ENCODE measurements around the gene TGFB1. TPM values are rescaled to one million over a fixed set of nuclear protein-coding genes. Genes with fewer than 3 reads are reported as not detected.

The TGFB1 gene
- total RNA-seq, 2 experiments from 2014 or later = 86.2 to 99.0 TPM

GRCh38 chr19:41321204-41321599 is 32.5 kb downstream of the TGFB1 start:
- no peaks in the 10 kb centered on the region for H3K27me3 Mint-ChIP-seq
- H3K4me1 Mint-ChIP-seq = peaks cover 22% of the 10 kb centered on the region
- H3K36me3 Mint-ChIP-seq (ENCODE audit: low read depth) = peaks cover 39% of the 10 kb centered on the region
- H3K4me3 Mint-ChIP-seq = no peak overlapping the region
- no peaks in the 10 kb centered on the region for H3K9me3 Mint-ChIP-seq (ENCODE audit: low read depth)
- no peak for ATAC-seq
- intact Hi-C loops (cut with DNase I, micrococcal nuclease) = no loop called here
- no peak overlapping the region for H3K27ac Mint-ChIP-seq
- CTCF ChIA-PET = interaction anchor here (0.6 kb wide), 1 partner anchor 24 kb away, joined by 3 read pairs; no protein-coding TSS in a partner anchor
- no peak for DNase-seq
- POLR2A ChIA-PET = no interaction called here

- H3K4me1 Mint-ChIP-seq = peaks cover 23% of the 10 kb centered on the region
- ChIA-PET CTCF (no interaction called here), POLR2A (no interaction called here)
- DNase-seq (no peak), ATAC-seq (no peak)
- H3K27ac Mint-ChIP-seq = no peak overlapping the region
- H3K9me3 Mint-ChIP-seq (ENCODE audit: low read depth) = no peaks in the 10 kb centered on the region
- H3K27me3 Mint-ChIP-seq = no peaks in the 10 kb centered on the region
- no peak overlapping the region for H3K4me3 Mint-ChIP-seq
- H3K36me3 Mint-ChIP-seq (ENCODE audit: low read depth) = peaks cover 39% of the 10 kb centered on the region
- intact Hi-C loops (cut with DNase I, micrococcal nuclease) = no loop called here
Observed at GRCh38 chr19:41320568-41320967, 33.2 kb downstream of the TGFB1 start.

GRCh38 chr19:41320185-41320518 is 33.6 kb downstream of the TGFB1 start:
- Mint-ChIP-seq H3K4me3 (no peak overlapping the region), H3K36me3 (ENCODE audit: low read depth) (peaks cover 39% of the 10 kb centered on the region), H3K4me1 (peaks cover 21% of the 10 kb centered on the region), H3K27me3 (no peaks in the 10 kb centered on the region), H3K27ac (no peak overlapping the region), H3K9me3 (ENCODE audit: low read depth) (no peaks in the 10 kb centered on the region)
- ATAC-seq = no peak
- CTCF ChIA-PET = no interaction called here
- no peak for DNase-seq
- intact Hi-C loops (cut with DNase I, micrococcal nuclease) = no loop called here
- POLR2A ChIA-PET = no interaction called here

GRCh38 chr19:41319500-41320184 is 34.1 kb downstream of the TGFB1 start:
- DNase-seq (no peak), ATAC-seq (no peak)
- H3K9me3 Mint-ChIP-seq (ENCODE audit: low read depth) = no peaks in the 10 kb centered on the region
- no peak overlapping the region for H3K27ac Mint-ChIP-seq
- intact Hi-C loops (cut with DNase I, micrococcal nuclease) = no loop called here
- peaks cover 37% of the 10 kb centered on the region for H3K36me3 Mint-ChIP-seq (ENCODE audit: low read depth)
- H3K27me3 Mint-ChIP-seq = no peaks in the 10 kb centered on the region
- H3K4me1 Mint-ChIP-seq = peaks cover 16% of the 10 kb centered on the region
- CTCF ChIA-PET = interaction anchor here (1.1 kb wide), 1 partner anchor 12 kb away, joined by 3 read pairs; no protein-coding TSS in a partner anchor
- no peak overlapping the region for H3K4me3 Mint-ChIP-seq
- POLR2A ChIA-PET = no interaction called here

GRCh38 chr19:41318696-41319499 is 34.8 kb downstream of the TGFB1 start:
- DNase-seq = no peak
- no peak for ATAC-seq
- Mint-ChIP-seq H3K27ac (no peak overlapping the region), H3K4me3 (no peak overlapping the region), H3K36me3 (ENCODE audit: low read depth) (peaks cover 37% of the 10 kb centered on the region), H3K4me1 (peaks cover 13% of the 10 kb centered on the region), H3K27me3 (no peaks in the 10 kb centered on the region), H3K9me3 (ENCODE audit: low read depth) (no peaks in the 10 kb centered on the region)
- ChIA-PET CTCF (interaction anchor here (0.9 to 1.1 kb wide), 2 partner anchors 11 to 33 kb away, joined by 3 read pairs; no protein-coding TSS in a partner anchor), POLR2A (no interaction called here)
- intact Hi-C loops (cut with DNase I, micrococcal nuclease) = no loop called here

GRCh38 chr19:41316306-41316920 is 37.3 kb downstream of the TGFB1 start:
- CTCF ChIA-PET = no interaction called here
- Mint-ChIP-seq H3K9me3 (ENCODE audit: low read depth) (no peaks in the 10 kb centered on the region), H3K27me3 (no peaks in the 10 kb centered on the region), H3K27ac (peak overlapping the region; percentile 48), H3K4me1 (peaks cover 22% of the 10 kb centered on the region), H3K36me3 (ENCODE audit: low read depth) (peaks cover 48% of the 10 kb centered on the region), H3K4me3 (no peak overlapping the region)
- intact Hi-C loops (cut with DNase I, micrococcal nuclease) = no loop called here
- POLR2A ChIA-PET = no interaction called here
- ATAC-seq = no peak
- DNase-seq = no peak

GRCh38 chr19:41311613-41312012 is 42.1 kb downstream of the TGFB1 start:
- Mint-ChIP-seq H3K9me3 (ENCODE audit: low read depth) (no peaks in the 10 kb centered on the region), H3K4me1 (peaks cover 53% of the 10 kb centered on the region), H3K27me3 (no peaks in the 10 kb centered on the region), H3K4me3 (peak overlapping the region; percentile 91), H3K36me3 (ENCODE audit: low read depth) (peaks cover 29% of the 10 kb centered on the region), H3K27ac (peak overlapping the region; percentile 3)
- intact Hi-C loops (cut with DNase I, micrococcal nuclease) = loop anchor here in 1 of 2 experiments (2.0 to 5.0 kb wide), 2 partner anchors 126 to 513 kb away; partner anchors contain the start of genes DMAC2 and EGLN2
- ATAC-seq (no peak), DNase-seq (no peak)
- CTCF ChIA-PET = interaction anchor here (1.2 to 1.3 kb wide), 2 partner anchors 11 to 14 kb away, joined by 3 to 4 read pairs; no protein-coding TSS in a partner anchor
- POLR2A ChIA-PET = interaction anchor here (0.6 to 1.2 kb wide), 2 partner anchors 9 to 49 kb away, joined by 3 to 4 read pairs; no protein-coding TSS in a partner anchor

- H3K27ac Mint-ChIP-seq = peak overlapping the region; percentile 97
- H3K4me1 Mint-ChIP-seq = peaks cover 57% of the 10 kb centered on the region
- H3K36me3 Mint-ChIP-seq (ENCODE audit: low read depth) = peaks cover 24% of the 10 kb centered on the region
- DNase-seq (no peak), ATAC-seq (no peak)
- no peaks in the 10 kb centered on the region for H3K27me3 Mint-ChIP-seq
- ChIA-PET POLR2A (interaction anchor here (0.6 kb wide), 1 partner anchor 48 kb away, joined by 3 read pairs; no protein-coding TSS in a partner anchor), CTCF (interaction anchor here (1.2 to 2.6 kb wide), 3 partner anchors 10 to 40 kb away, joined by 3 to 12 read pairs (median 4); no protein-coding TSS in a partner anchor)
- intact Hi-C loops (cut with DNase I, micrococcal nuclease) = loop anchor here in 1 of 2 experiments (2.0 to 5.0 kb wide), 2 partner anchors 126 to 512 kb away; partner anchors contain the start of genes DMAC2 and EGLN2
- no peaks in the 10 kb centered on the region for H3K9me3 Mint-ChIP-seq (ENCODE audit: low read depth)
- H3K4me3 Mint-ChIP-seq = peak overlapping the region; percentile 91
Observed at GRCh38 chr19:41311072-41311471, 42.6 kb downstream of the TGFB1 start.

GRCh38 chr19:41310033-41310831 is 43.5 kb downstream of the TGFB1 start, which contains the start of gene CCDC97:
CCDC97 (plus strand) TSS chr19:41310172; CDS start chr19:41310311, 139 bp downstream.
- POLR2A ChIA-PET = interaction anchor here (0.7 to 1.0 kb wide), 2 partner anchors 47 to 84 kb away, joined by 3 to 9 read pairs; partner anchors contain the start of gene HNRNPUL1
- H3K4me3 Mint-ChIP-seq = peak within 1 kb of the TSS; percentile 91
- CTCF ChIA-PET = interaction anchor here (1.0 to 3.4 kb wide), 7 partner anchors 9 to 106 kb away, joined by 3 to 36 read pairs (median 4); no protein-coding TSS in a partner anchor
- peaks cover 27% of the 10 kb centered on the region for H3K36me3 Mint-ChIP-seq (ENCODE audit: low read depth)
- H3K4me1 Mint-ChIP-seq = peaks cover 62% of the 10 kb centered on the region
- DNase-seq (peak; percentile 92), ATAC-seq (peak; percentile 66)
- H3K27ac Mint-ChIP-seq = peak within 1 kb of the TSS; percentile 97
- H3K27me3 Mint-ChIP-seq = no peaks in the 10 kb centered on the region
- no peaks in the 10 kb centered on the region for H3K9me3 Mint-ChIP-seq (ENCODE audit: low read depth)
- intact Hi-C loops (cut with DNase I, micrococcal nuclease) = loop anchor here (1.0 to 5.0 kb wide), 9 partner anchors 14 to 511 kb away; partner anchors contain the start of genes B9D2 (in 1 of the 2), BCKDHA (in 1 of the 2), DMAC2 (in 1 of the 2) and EGLN2 (in 1 of the 2)

All from activated CD4-positive, alpha-beta T cell treated with anti-CD3 and anti-CD28 coated beads for 36 hours (primary cell).